Measurements from ENCODE around the gene RORB.

GRCh38 chr9:74533253-74533652 lies 36.1 kb downstream of the RORB start:
- TF ChIP-seq CTCF (IDR thresholded peaks at IDR 0.05) (no peak), POLR2A (IDR thresholded peaks at IDR 0.05) (no peak)

Measured in adrenal gland (tissue), 5 donors.